ENCODE results near the gene BCAT1.

GRCh38 chr12:24970177-24970576 is 21.3 kb upstream of the BCAT1 start:
- TF ChIP-seq CTCF (IDR thresholded peaks at IDR 0.05; ENCODE audit: insufficient read depth, low read length, poor library complexity, severe bottlenecking), result no peak
- TF ChIP-seq EZH2phosphoT487 (conservative IDR thresholded peaks at IDR 0.05; ENCODE audit: low read length), result no peak

All from SU-DHL-6 (cell line).